ENCODE data around the gene DNAJC5. TPM values are rescaled to one million over a fixed set of nuclear protein-coding genes. Genes with fewer than 3 reads are reported as not detected.
"Not testable (repeated sequence)": the region's sequence is repeated elsewhere in the genome, so short reads cannot be mapped to it uniquely, and the experiment has no call there.

The DNAJC5 gene
- total and polyA plus RNA-seq, 2 donors = 18.7 to 31.8 TPM

- Histone ChIP-seq H3K4me3 (ENCODE audit: low read depth, low read length) (no peak overlapping the region), H3K27ac (ENCODE audit: low read depth) (no peak overlapping the region), H3K36me3 (ENCODE audit: insufficient read depth) (no peaks in the 10 kb centered on the region), H3K4me1 (ENCODE audit: insufficient read depth) (peaks cover 1% of the 10 kb centered on the region)
- no peak for DNase-seq (ENCODE audit: extremely low spot score)
- WGBS = 86% methylated on average over 10 of the region's 10 CpGs
These were observed 64.2 kb downstream of the DNAJC5 start for GRCh38 chr20:63958964-63959698.

GRCh38 chr20:63959699-63960075 lies 64.8 kb downstream of the DNAJC5 start:
- H3K4me3 ChIP-seq (ENCODE audit: low read depth, low read length) = no peak overlapping the region
- no peaks in the 10 kb centered on the region for H3K36me3 ChIP-seq (ENCODE audit: insufficient read depth)
- 91% methylated on average over 17 of the region's 17 CpGs for WGBS
- peaks cover 1% of the 10 kb centered on the region for H3K4me1 ChIP-seq (ENCODE audit: insufficient read depth)
- DNase-seq (ENCODE audit: extremely low spot score) = no peak
- H3K27ac ChIP-seq (ENCODE audit: low read depth) = no peak overlapping the region

GRCh38 chr20:63960654-63961621 lies 66.0 kb downstream of the DNAJC5 start:
- not testable (repeated sequence) for H3K27ac ChIP-seq (ENCODE audit: low read depth); H3K4me3 ChIP-seq (ENCODE audit: low read depth, low read length); H3K36me3 ChIP-seq (ENCODE audit: insufficient read depth); DNase-seq (ENCODE audit: extremely low spot score); H3K4me1 ChIP-seq (ENCODE audit: insufficient read depth)
- 92% methylated on average over 15 of the region's 15 CpGs for WGBS

- 89% methylated on average over 26 of the region's 26 CpGs for WGBS
- DNase-seq (ENCODE audit: extremely low spot score) = no peak
- H3K4me1 ChIP-seq (ENCODE audit: insufficient read depth) = peaks cover under 1% of the 10 kb centered on the region
- no peaks in the 10 kb centered on the region for H3K36me3 ChIP-seq (ENCODE audit: insufficient read depth)
- H3K27ac ChIP-seq (ENCODE audit: low read depth) = no peak overlapping the region
- H3K4me3 ChIP-seq (ENCODE audit: low read depth, low read length) = no peak overlapping the region
These were observed 66.9 kb downstream of the DNAJC5 start for GRCh38 chr20:63961664-63962425.

GRCh38 chr20:63962426-63963347 lies 67.8 kb downstream of the DNAJC5 start:
- H3K4me3 ChIP-seq (ENCODE audit: low read depth, low read length) = no peak overlapping the region
- no peaks in the 10 kb centered on the region for H3K36me3 ChIP-seq (ENCODE audit: insufficient read depth)
- no peaks in the 10 kb centered on the region for H3K4me1 ChIP-seq (ENCODE audit: insufficient read depth)
- 94% methylated on average over 61 of the region's 61 CpGs for WGBS
- no peak overlapping the region for H3K27ac ChIP-seq (ENCODE audit: low read depth)
- DNase-seq (ENCODE audit: extremely low spot score) = no peak

- no peak for DNase-seq (ENCODE audit: extremely low spot score)
- H3K4me3 ChIP-seq (ENCODE audit: low read depth, low read length) = no peak overlapping the region
- 87% methylated on average over 27 of the region's 27 CpGs for WGBS
- no peak overlapping the region for H3K27ac ChIP-seq (ENCODE audit: low read depth)
- H3K36me3 ChIP-seq (ENCODE audit: insufficient read depth) = no peaks in the 10 kb centered on the region
- no peaks in the 10 kb centered on the region for H3K4me1 ChIP-seq (ENCODE audit: insufficient read depth)
These were observed 68.4 kb downstream of the DNAJC5 start for GRCh38 chr20:63963348-63963741.

- H3K4me1 ChIP-seq (ENCODE audit: insufficient read depth) = no peaks in the 10 kb centered on the region
- 91% methylated on average over 16 of the region's 16 CpGs for WGBS
- no peak overlapping the region for H3K27ac ChIP-seq (ENCODE audit: low read depth)
- H3K4me3 ChIP-seq (ENCODE audit: low read depth, low read length) = no peak overlapping the region
- DNase-seq (ENCODE audit: extremely low spot score) = no peak
- no peaks in the 10 kb centered on the region for H3K36me3 ChIP-seq (ENCODE audit: insufficient read depth)
These were observed 68.9 kb downstream of the DNAJC5 start for GRCh38 chr20:63963784-63964301.

- Histone ChIP-seq H3K36me3 (ENCODE audit: insufficient read depth) (no peaks in the 10 kb centered on the region), H3K27ac (ENCODE audit: low read depth) (no peak overlapping the region), H3K4me3 (ENCODE audit: low read depth, low read length) (no peak overlapping the region), H3K4me1 (ENCODE audit: insufficient read depth) (no peaks in the 10 kb centered on the region)
- no peak for DNase-seq (ENCODE audit: extremely low spot score)
- WGBS = 93% methylated on average over 16 of the region's 16 CpGs
These were observed 69.5 kb downstream of the DNAJC5 start for GRCh38 chr20:63964412-63964811.

- DNase-seq (ENCODE audit: extremely low spot score) = no peak
- 95% methylated on average over 27 of the region's 27 CpGs for WGBS
- H3K4me1 ChIP-seq (ENCODE audit: insufficient read depth) = no peaks in the 10 kb centered on the region
- H3K27ac ChIP-seq (ENCODE audit: low read depth) = no peak overlapping the region
- no peaks in the 10 kb centered on the region for H3K36me3 ChIP-seq (ENCODE audit: insufficient read depth)
- no peak overlapping the region for H3K4me3 ChIP-seq (ENCODE audit: low read depth, low read length)
These were observed 71.4 kb downstream of the DNAJC5 start for GRCh38 chr20:63966172-63966943.

- 89% methylated on average over 13 of the region's 13 CpGs for WGBS
- H3K36me3 ChIP-seq (ENCODE audit: insufficient read depth) = no peaks in the 10 kb centered on the region
- H3K4me3 ChIP-seq (ENCODE audit: low read depth, low read length) = no peak overlapping the region
- no peak overlapping the region for H3K27ac ChIP-seq (ENCODE audit: low read depth)
- H3K4me1 ChIP-seq (ENCODE audit: insufficient read depth) = no peaks in the 10 kb centered on the region
- no peak for DNase-seq (ENCODE audit: extremely low spot score)
These were observed 72.0 kb downstream of the DNAJC5 start for GRCh38 chr20:63966944-63967322.

GRCh38 chr20:63967330-63968135 lies 72.6 kb downstream of the DNAJC5 start:
- DNase-seq (ENCODE audit: extremely low spot score) = no peak
- no peak overlapping the region for H3K27ac ChIP-seq (ENCODE audit: low read depth)
- H3K36me3 ChIP-seq (ENCODE audit: insufficient read depth) = no peaks in the 10 kb centered on the region
- no peaks in the 10 kb centered on the region for H3K4me1 ChIP-seq (ENCODE audit: insufficient read depth)
- 87% methylated on average over 28 of the region's 28 CpGs for WGBS
- H3K4me3 ChIP-seq (ENCODE audit: low read depth, low read length) = no peak overlapping the region
